ENCODE data around the gene PCDHB15. TPM values are rescaled to one million over a fixed set of nuclear protein-coding genes. Genes with fewer than 3 reads are reported as not detected.

The PCDHB15 gene
- under 0.01 and 0.12 TPM in 2 replicates for total RNA-seq

DNA sequence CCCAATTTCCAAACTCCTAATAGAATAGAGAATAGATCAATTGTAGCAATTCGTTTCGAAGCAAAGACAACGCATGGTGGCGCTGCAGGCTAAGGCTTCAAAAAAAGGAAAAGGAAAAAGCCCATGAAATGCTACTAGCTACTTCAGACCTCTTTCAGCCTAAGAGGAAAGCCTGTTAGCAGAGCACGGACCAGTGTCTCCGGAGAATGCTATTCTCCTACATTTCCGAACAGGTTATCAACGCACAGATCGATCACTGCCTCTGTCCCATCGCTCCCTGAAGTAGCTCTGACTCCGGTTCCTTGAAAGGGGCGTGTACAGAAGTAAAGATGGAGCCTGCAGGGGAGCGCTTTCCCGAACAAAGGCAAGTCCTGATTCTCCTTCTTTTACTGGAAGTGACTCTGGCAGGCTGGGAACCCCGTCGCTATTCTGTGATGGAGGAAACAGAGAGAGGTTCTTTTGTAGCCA is at the start of gene PCDHB15:
TSS of gene PCDHB15 (plus strand) at position 146 of the 468 bp plus-strand sequence. CDS start at position 330, 184 bp downstream.

DNA sequence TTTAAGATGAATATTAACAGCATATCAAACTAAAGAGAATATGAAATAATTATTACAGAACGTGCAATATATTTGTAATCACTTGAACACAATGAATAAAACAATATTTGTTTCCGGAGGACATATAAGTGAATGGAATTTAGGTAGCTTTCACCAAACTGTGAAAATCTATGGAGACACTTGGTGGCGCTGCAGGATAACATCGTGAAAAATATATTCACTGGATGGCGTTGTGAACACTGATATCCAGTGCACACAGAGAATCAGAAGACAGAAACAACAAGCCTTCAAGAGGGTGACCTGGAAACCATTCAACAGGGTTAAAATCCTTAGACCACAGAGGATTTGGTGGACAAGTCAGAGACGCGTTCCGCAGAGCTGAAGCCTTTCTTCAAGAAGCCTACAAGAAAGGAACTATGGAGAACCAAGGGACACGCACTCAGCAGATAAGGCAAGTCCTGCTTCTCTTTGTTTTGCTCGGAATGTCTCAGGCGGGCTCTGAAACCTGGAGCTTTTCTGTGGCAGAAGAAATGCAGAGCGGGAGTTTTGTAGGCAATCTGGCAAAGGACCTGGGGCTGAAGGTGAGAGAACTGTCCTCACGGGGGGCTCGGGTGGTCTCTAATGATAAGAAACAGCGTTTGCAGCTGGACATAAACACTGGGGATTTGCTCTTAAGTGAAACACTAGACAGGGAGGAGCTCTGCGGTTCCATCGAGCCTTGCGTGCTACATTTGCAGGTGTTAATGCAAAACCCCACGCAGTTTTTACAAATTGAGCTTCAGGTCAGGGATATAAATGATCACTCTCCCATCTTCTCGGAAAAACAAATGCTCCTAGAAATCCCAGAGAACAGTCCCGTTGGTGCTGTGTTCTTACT is 45.6 kb upstream of the PCDHB15 start, which contains the start of gene PCDHB11:
TSS of gene PCDHB11 (plus strand) at position 269 of the 877 bp plus-strand sequence. CDS start at position 417, 148 bp downstream.

DNA sequence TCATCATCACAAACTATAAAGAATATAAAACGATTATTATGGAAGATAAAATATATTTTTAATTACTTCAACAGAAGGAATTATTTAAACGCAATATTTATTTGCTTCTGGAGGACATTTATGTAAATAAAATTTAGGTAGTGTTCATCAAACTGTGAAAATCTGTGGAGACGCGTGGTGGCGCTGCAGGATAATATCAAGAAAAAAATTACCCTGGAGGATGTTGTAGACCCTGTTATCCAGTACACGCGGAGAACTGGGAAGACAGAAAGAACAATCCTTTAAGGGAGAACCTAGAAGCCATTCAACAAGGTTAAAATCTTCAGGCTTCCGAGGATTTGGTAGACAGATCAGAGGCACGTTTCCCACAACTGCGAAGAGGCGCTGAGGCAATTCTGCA is 36.7 kb upstream of the PCDHB15 start, which contains the start of gene PCDHB12:
TSS of gene PCDHB12 (plus strand) at position 242 of the 400 bp plus-strand sequence. CDS start 189 bp downstream, outside the sequence.

DNA sequence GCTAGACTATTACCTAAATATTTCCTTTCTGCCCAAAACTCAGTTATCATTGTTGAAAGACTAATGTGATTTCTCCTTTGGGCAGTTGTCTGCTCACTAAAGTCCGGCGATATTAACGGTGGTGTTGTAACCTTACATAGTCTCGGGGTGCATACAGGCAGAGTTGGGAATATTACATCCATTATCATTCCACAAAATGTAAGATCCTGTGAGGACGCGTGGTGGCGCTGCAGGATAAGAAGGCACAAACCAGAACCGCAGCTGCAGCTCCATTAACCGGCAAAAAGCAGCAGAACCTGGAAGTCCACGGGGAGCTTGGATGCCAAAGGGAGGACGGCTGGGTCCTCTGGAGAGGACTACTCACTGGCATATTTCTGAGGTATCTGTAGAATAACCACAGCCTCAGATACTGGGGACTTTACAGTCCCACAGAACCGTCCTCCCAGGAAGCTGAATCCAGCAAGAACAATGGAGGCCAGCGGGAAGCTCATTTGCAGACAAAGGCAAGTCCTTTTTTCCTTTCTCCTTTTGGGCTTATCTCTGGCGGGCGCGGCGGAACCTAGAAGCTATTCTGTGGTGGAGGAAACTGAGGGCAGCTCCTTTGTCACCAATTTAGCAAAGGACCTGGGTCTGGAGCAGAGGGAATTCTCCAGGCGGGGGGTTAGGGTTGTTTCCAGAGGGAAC is 31.4 kb upstream of the PCDHB15 start, which contains the start of gene PCDHB13:
TSS of gene PCDHB13 (plus strand) at position 264 of the 684 bp plus-strand sequence. CDS start at position 469, 205 bp downstream.

DNA sequence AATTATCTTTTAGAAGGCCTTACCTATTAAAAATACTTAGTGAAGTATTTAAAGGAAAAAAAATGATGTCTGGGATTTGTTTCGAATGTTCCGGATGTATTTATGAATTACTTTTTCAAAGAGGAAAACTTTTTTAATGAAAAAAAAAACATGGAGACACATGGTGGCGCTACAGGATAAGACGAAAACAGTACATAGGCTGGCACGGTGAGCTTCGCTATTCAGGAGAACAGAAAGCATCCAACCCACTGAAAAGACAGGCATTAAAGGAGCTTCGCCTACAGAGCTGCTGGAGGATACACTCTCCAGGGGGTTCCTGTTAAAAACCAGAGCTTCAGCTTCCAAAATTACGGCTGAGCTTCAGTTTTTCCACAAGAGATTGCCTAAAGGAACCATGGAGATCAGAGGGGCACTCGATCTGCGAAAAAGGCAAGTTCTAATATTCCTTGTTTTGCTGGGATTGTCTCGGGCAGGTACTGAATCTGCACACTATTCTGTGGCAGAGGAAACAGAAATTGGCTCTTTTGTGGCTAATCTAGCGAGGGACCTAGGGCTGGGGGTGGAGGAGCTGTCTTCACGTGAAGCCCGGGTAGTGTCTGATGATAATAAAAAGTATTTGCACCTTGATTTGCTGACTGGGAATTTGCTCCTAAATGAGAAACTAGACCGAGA is 21.9 kb upstream of the PCDHB15 start, which contains the start of gene PCDHB14:
TSS of gene PCDHB14 (plus strand) at position 232 of the 672 bp plus-strand sequence. CDS start at position 395, 163 bp downstream.

Other genes starting within 250 kb of the PCDHB15 start
- gene PCDHB1, start 194.0 kb upstream of the PCDHB15 start, total RNA-seq, result not detected in 2 replicates
- gene PCDHB2, start 150.8 kb upstream of the PCDHB15 start, total RNA-seq, result 0.09 and 0.93 TPM in 2 replicates
- 0.23 TPM in 1 of 2 replicates, not detected in the other for gene PCDHB3, start 144.9 kb upstream of the PCDHB15 start, total RNA-seq
- 0.35 and 0.94 TPM in 2 replicates for gene PCDHB4, start 123.6 kb upstream of the PCDHB15 start, total RNA-seq
- 0.34 and 2.2 TPM in 2 replicates for gene PCDHB5, start 110.2 kb upstream of the PCDHB15 start, total RNA-seq
- 0.12 TPM in 1 of 2 replicates, not detected in the other for gene PCDHB6, start 95.3 kb upstream of the PCDHB15 start, total RNA-seq
- gene PCDHB7, start 72.8 kb upstream of the PCDHB15 start, total RNA-seq, result 0.23 and 0.34 TPM in 2 replicates
- gene PCDHB8, start 67.6 kb upstream of the PCDHB15 start, total RNA-seq, result not detected in 2 replicates
- gene PCDHB16, start 63.0 kb upstream of the PCDHB15 start, total RNA-seq, result under 0.01 and 1.1 TPM in 2 replicates
- gene PCDHB9, start 58.2 kb upstream of the PCDHB15 start, total RNA-seq, result 0.23 and 0.43 TPM in 2 replicates
- 0.12 and 0.17 TPM in 2 replicates for gene PCDHB10, start 53.0 kb upstream of the PCDHB15 start, total RNA-seq
- gene PCDHB11, start 45.8 kb upstream of the PCDHB15 start, total RNA-seq, result 0.12 TPM in 1 of 2 replicates, not detected in the other
- under 0.01 and 0.26 TPM in 2 replicates for gene PCDHB12, start 36.7 kb upstream of the PCDHB15 start, total RNA-seq
- 0.35 and 0.43 TPM in 2 replicates for gene PCDHB13, start 31.5 kb upstream of the PCDHB15 start, total RNA-seq
- gene PCDHB14, start 22.1 kb upstream of the PCDHB15 start, total RNA-seq, result 0.70 TPM in 1 of 2 replicates, not detected in the other
- gene SLC25A2, start 58.7 kb downstream of the PCDHB15 start, total RNA-seq, result not detected in 2 replicates
- gene TAF7, start 75.4 kb downstream of the PCDHB15 start, total RNA-seq, result 34.3 and 45.5 TPM in 2 replicates
- 0.35 and 0.85 TPM in 2 replicates for gene PCDHGA1, start 85.1 kb downstream of the PCDHB15 start, total RNA-seq
- 2.2 and 3.5 TPM in 2 replicates for gene PCDHGA2, start 93.4 kb downstream of the PCDHB15 start, total RNA-seq
- gene PCDHGA3, start 98.4 kb downstream of the PCDHB15 start, total RNA-seq, result 1.8 and 4.4 TPM in 2 replicates
- gene PCDHGB1, start 104.7 kb downstream of the PCDHB15 start, total RNA-seq, result 0.82 and 0.94 TPM in 2 replicates
- gene PCDHGA4, start 109.6 kb downstream of the PCDHB15 start, total RNA-seq, result 2.8 and 3.9 TPM in 2 replicates
- gene PCDHGB2, start 114.6 kb downstream of the PCDHB15 start, total RNA-seq, result 0.77 and 3.3 TPM in 2 replicates
- gene PCDHGA5, start 118.8 kb downstream of the PCDHB15 start, total RNA-seq, result 0.68 and 2.1 TPM in 2 replicates
- gene PCDHGB3, start 124.8 kb downstream of the PCDHB15 start, total RNA-seq, result 0.58 and 1.8 TPM in 2 replicates
- gene PCDHGA6, start 128.5 kb downstream of the PCDHB15 start, total RNA-seq, result 3.7 and 4.3 TPM in 2 replicates
- 4.4 and 5.1 TPM in 2 replicates for gene PCDHGA7, start 137.3 kb downstream of the PCDHB15 start, total RNA-seq
- gene PCDHGB4, start 142.3 kb downstream of the PCDHB15 start, total RNA-seq, result 11.6 and 12.8 TPM in 2 replicates
- 0.70 and 1.4 TPM in 2 replicates for gene PCDHGA8, start 147.2 kb downstream of the PCDHB15 start, total RNA-seq
- gene PCDHGB5, start 152.6 kb downstream of the PCDHB15 start, total RNA-seq, result 19.2 and 23.3 TPM in 2 replicates
- gene PCDHGA9, start 157.4 kb downstream of the PCDHB15 start, total RNA-seq, result 1.4 and 2.5 TPM in 2 replicates
- gene PCDHGB6, start 162.6 kb downstream of the PCDHB15 start, total RNA-seq, result 0.93 and 1.4 TPM in 2 replicates
- 6.9 and 8.6 TPM in 2 replicates for gene PCDHGA10, start 167.6 kb downstream of the PCDHB15 start, total RNA-seq
- gene PCDHGB7, start 172.3 kb downstream of the PCDHB15 start, total RNA-seq, result 8.3 and 12.5 TPM in 2 replicates
- 11.7 and 12.9 TPM in 2 replicates for gene PCDHGA11, start 175.7 kb downstream of the PCDHB15 start, total RNA-seq
- gene PCDHGA12, start 185.1 kb downstream of the PCDHB15 start, total RNA-seq, result 18.8 and 27.2 TPM in 2 replicates
- gene PCDHGC3, start 230.6 kb downstream of the PCDHB15 start, total RNA-seq, result 55.5 and 77.5 TPM in 2 replicates
- gene PCDHGC4, start 239.6 kb downstream of the PCDHB15 start, total RNA-seq, result 0.23 and 0.26 TPM in 2 replicates
- 0.43 and 0.58 TPM in 2 replicates for gene PCDHGC5, start 243.7 kb downstream of the PCDHB15 start, total RNA-seq

Data from pericardium fibroblast (primary cell).